Lung microvascular endothelial cell (primary cell): Measurements from ENCODE around the gene UMODL1. TPM values are rescaled to one million over a fixed set of nuclear protein-coding genes. Genes with fewer than 3 reads are reported as not detected.

Experiments used
- DNase-seq, 2 donors: peaks; one replicate each; pipeline versions ENCODE4 v3.0.0 to v3.0.0-alpha.2; 2010; ENCODE audit warnings: low read depth in 2 of 2
- total RNA-seq: library from RNA; depleted of rRNA; stranded (reverse); fragments of >200 nt; gene quantifications from 2 replicates; pipeline ENCODE4 v1.2.1, GENCODE V29; 2014

The UMODL1 gene
- total RNA-seq = not detected in 2 replicates

GRCh38 chr21:42071146-42071737 is at the start of gene UMODL1:
Gene UMODL1, plus strand, starts transcription at chr21:42071317. Its CDS starts 0 bp downstream, at chr21:42071317.
- no peak for DNase-seq

GRCh38 chr21:42021371-42022090 is 49.6 kb upstream of the UMODL1 start:
- peak in 1 of 2 donors; percentile 66 for DNase-seq

- DNase-seq = no peak
These were observed 49.1 kb upstream of the UMODL1 start for GRCh38 chr21:42022091-42022430.

GRCh38 chr21:42022906-42023305 is 48.2 kb upstream of the UMODL1 start:
- no peak for DNase-seq

GRCh38 chr21:42025376-42026081 is 45.6 kb upstream of the UMODL1 start:
- DNase-seq = peak in 1 of 2 donors; percentile 68

GRCh38 chr21:42026082-42026435 is 45.1 kb upstream of the UMODL1 start:
- DNase-seq = no peak

GRCh38 chr21:42027085-42027821 is 43.9 kb upstream of the UMODL1 start:
- no peak for DNase-seq

- DNase-seq = no peak
These were observed 43.0 kb upstream of the UMODL1 start for GRCh38 chr21:42027822-42028765.

GRCh38 chr21:42028766-42029425 is 42.2 kb upstream of the UMODL1 start:
- DNase-seq = no peak

- DNase-seq = no peak
These were observed 40.8 kb upstream of the UMODL1 start for GRCh38 chr21:42030311-42030710.

- DNase-seq = no peak
These were observed 39.9 kb upstream of the UMODL1 start for GRCh38 chr21:42031241-42031640.

- no peak for DNase-seq
These were observed 39.3 kb upstream of the UMODL1 start for GRCh38 chr21:42031816-42032215.

GRCh38 chr21:42032266-42032665 is 38.9 kb upstream of the UMODL1 start:
- DNase-seq = no peak

- DNase-seq = no peak
These were observed 38.1 kb upstream of the UMODL1 start for GRCh38 chr21:42032968-42033367.

- no peak for DNase-seq
These were observed 34.8 kb upstream of the UMODL1 start for GRCh38 chr21:42036313-42036712.

- DNase-seq = no peak
These were observed 33.6 kb upstream of the UMODL1 start for GRCh38 chr21:42037516-42037915.

- DNase-seq = no peak
These were observed 33.2 kb upstream of the UMODL1 start for GRCh38 chr21:42037943-42038342.

GRCh38 chr21:42038393-42038792 is 32.7 kb upstream of the UMODL1 start:
- no peak for DNase-seq

GRCh38 chr21:42038826-42039425 is 32.2 kb upstream of the UMODL1 start:
- peak in 1 of 2 donors; percentile 18 for DNase-seq

- DNase-seq = peak in 1 of 2 donors; percentile 53
These were observed 31.6 kb upstream of the UMODL1 start for GRCh38 chr21:42039470-42039901.
